HuH-7 (cell line): ENCODE measurements around the gene PLXNB3.
A peak's percentile ranks its signal among the peaks of the same experiment; 100 is the strongest.

Experiments
- DNase-seq: peaks from one replicate; pipeline ENCODE4 v3.0.0; 2011; ENCODE audit warnings: low spot score

The PLXNB3 gene

DNA sequence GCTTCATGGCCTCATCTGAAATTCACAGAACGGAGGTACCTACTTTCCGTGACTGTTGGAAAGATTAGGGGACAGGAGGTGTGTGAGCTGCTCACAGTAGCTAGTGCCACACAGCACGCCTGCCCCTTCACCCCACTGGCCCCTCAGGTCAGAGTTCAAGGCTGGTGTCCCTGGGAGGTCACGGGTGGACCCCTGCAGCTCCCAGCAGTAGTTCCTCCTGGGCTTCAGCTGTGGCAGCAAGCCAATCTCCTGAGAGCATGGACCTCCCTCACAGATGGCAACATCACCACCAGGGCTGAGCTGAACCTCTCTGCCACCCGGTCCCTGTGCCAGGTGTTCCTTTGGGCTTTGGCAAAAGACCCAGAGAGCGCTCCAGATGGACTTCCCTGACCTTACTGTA is 28.3 kb downstream of the PLXNB3 start:
- no peak for DNase-seq

DNA sequence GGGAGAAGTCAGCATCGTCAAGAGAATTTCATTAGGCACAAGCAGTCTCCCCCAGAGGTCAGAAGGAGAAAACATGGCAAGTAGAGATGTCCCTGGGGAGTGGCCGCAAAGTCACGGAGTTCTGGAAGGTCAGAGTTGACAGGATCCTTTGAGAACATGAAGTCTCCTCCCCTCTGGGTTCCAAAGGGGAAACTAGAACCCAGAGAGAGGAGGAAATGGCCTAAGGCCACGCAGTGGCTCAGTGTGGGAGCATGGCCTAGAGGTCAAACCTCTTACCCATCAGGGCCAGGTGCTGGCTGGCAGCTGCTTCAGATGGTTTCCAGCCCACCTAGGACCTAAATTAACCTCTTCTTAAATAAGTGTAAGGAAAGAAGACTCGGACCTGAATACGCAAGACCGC is 29.2 kb downstream of the PLXNB3 start:
- no peak for DNase-seq

DNA sequence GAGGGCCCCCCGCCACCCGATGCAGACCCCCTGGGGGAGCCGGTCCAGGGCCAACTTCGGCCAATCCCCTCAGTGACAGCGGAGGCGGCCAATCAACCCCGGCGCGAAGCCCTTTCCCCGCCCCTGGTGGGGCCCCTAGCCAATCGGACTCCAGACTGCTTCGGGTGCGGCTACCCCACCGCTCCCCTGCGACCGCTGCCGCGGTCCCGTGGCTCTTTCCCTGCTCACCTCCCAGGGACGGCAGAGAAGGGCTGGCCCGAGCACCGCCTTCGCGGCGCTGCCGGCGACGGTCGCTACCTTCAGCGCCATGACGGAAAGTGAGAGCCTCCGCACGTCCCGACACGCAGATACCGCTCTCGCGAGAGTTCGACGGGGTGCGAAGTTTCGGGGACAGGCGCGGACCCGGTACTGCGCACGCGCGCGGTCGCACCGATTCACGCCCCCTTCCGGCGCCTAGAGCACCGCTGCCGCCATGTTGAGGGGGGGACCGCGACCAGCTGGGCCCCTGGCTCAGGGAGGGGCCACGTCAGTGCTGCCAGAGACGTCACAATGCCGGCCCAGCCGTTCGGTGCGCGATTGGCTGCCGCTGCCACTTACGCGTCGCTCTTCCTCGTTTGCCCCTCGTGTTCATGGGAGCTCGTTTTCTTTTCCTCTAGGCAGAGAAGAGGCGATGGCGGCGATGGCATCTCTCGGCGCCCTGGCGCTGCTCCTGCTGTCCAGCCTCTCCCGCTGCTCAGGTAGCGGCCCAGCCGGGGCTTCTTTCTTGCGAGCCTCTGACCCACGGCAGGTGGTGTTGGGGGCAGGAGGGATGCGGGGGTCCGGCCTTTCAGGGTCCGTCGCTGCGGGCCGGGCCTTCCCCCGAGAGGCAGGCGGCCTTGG is 30.2 kb downstream of the PLXNB3 start, which contains the start of the genes IDH3G and SSR4:
Gene IDH3G (minus strand): TSS at position 358 of the 879 bp plus-strand sequence. CDS start 49 bp downstream, at position 309.
Gene SSR4 (plus strand): TSS at position 651 of the 879 bp plus-strand sequence. CDS start 20 bp downstream, at position 671.
- DNase-seq, result peak; percentile 98

DNA sequence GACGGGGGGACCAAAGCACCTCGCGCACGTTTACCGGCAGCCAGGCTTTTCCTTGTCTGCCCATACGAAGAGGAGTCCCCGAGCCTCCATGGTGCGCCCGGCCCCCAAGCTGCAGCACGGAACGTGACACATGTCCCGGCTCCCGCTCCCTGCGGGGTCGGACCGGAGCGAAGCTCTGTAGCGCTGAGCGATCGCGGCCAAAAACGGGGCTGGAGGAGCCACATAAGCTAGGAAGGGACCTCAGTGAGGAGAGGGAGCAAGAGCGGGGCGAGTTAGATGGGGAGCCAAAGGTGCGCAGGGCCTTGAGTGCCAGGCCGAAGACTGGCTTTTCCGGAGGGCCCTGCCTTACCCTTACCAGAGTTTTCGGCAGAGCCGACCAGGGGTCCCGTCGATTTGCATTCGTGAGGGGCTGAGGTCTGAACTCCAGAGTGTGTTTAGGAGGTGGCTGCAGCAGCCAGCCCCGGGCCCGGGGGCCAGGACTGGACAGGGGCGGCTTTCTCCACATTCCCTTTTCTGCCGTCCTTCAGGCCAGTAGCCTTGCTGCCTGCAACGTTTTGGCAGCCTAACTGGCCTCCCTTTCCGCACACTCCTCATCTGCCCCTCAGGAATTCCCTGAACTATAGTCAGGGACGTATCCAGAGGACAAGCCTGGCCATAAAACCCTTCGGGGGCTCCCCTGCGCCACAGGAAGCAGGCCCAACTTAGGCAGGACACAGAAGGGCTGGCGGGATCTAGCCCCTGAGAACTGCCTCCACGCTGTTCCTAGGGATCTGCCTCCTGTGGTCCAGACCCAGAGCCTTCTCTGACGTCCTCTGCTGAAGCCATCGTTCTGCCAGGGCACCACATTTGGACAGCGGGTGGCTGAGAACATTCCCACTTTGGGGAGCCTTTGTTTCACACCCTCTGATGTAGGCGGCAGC is 31.1 kb downstream of the PLXNB3 start:
- no peak for DNase-seq

DNA sequence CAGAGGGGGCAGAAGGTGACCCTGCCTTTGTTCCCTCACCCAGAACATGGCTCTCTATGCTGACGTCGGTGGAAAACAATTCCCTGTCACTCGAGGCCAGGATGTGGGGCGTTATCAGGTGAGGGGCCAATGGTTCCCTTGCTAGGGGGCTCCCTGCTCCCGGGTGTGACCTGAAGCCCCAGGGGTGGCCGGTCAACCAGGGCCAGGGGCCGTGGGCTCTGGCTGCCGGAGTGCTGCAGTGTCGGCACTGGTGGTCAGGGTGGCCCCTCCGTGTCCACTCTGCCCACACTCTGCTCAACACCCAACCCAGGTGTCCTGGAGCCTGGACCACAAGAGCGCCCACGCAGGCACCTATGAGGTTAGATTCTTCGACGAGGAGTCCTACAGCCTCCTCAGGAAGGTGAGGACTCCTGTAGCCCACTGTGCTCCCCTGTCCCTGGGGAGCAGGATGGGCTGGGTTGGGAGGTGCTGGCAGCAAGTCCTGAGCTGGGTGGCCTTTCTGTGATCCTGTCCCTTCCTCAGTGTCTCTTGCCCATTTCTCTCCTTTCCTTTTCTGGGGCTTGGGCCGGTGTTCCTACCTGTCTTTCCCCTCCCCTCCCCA is 33.5 kb downstream of the PLXNB3 start:
- DNase-seq, result no peak

DNA sequence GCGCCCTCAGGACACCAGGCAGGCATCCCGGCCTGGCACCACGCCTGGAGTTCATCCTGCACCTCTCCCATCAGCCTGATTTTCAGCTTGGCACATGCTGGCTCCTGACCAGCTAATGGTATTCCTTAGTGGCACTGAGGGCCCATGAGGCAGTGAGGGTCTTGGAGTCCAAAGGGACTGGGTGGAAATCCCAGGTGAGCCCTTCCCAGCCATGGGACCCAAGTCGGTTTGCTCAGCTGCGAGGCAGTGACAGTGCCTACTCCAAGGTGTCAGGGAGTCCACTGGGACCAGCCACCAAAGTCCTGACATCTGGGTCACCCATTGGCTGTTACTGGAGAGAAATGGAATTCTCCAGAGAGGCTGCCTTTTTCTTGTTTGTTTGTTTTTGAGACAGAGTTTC is 35.3 kb downstream of the PLXNB3 start:
- DNase-seq, result no peak

DNA sequence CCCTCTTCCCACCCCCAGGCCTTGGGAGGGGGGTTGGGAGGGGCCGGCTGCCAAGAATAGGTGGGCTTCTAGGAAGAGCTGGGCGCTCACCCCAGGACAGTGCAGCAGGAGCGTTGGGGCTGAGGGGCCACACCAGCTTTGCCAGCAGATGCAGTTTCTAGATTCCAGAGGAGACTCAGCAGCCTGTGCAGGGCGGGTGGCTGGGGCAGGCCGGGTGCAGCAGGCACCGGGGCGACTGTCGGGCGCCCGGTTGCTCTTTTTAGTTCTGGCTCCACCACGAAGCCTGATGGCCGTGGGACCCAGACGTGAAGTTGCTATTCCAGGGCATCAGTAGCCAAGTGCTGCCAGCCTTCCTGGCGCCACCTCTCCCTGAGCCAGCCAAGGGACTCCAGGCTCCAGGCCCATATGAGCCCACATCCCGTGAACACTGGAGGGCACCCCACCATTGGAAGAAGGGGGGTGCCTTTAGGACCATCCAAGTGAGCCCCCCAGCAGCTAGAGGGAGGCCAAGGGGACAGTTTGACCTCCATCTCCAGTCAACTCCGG is 36.2 kb downstream of the PLXNB3 start:
- no peak for DNase-seq

DNA sequence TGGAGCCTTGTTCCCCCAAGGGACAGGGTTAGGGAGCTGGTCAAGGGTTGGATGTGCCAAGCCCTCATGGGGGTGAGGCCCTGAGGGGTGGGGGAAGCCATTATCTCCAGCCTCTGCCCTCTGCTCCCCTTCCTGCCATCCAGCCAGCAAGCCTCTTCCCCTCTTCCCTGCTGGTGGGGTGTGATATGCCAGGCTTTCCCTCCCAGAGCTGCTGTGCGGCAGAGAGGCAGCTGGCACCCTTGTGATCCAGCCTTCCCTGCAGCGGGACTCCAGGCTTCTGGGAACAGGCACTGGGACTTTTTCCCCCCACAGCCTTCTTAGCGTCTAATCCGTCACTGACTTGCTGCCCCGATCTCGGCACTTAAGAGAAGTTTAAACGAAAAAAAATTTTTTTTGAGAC is 36.7 kb downstream of the PLXNB3 start:
- no peak for DNase-seq

DNA sequence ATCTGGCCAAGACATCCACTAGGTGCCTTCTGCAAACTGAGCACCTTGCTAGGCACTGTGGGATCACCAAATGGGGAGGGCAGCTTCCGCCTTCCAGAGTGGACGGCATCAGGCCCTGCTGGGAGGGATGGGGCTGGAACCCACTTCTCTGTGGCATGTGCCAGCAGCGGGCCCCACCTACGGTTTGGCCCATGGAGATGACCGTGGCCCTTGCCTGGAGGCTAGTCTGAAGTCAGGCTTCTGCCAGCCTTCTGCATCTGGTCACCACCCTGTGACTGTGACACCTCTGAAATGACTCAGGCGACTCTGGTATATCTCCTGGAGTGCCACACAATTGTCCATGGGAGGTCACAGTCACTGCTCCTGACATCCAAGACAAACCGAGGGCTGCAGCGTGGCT is 37.6 kb downstream of the PLXNB3 start:
- no peak for DNase-seq

DNA sequence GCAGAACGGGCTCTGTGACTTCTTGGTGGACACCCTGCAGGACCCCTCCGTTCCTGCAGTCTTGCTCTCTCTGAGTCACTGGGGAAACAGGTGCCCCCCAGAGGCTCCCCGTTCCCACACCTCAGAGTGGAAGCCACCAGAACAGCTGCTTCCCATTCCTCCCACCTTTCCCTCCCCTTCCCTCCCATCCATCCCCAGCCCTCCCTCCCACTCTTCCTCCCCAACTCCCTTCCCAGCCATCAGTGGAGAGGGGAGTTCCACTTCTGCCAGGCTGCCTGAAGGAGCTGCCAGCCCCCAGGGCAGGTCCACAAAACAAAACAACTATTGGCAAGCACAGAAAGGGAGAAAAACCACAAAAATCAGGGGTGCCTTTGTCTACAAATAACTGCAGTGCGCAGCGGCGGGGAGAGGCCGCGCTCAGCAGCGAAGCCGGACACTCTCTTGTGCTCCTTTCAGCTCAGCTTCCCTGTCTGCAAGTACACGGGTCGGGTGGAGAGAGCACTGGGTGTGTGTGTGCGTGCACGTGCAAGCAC is 38.5 kb downstream of the PLXNB3 start:
- DNase-seq, result no peak

DNA sequence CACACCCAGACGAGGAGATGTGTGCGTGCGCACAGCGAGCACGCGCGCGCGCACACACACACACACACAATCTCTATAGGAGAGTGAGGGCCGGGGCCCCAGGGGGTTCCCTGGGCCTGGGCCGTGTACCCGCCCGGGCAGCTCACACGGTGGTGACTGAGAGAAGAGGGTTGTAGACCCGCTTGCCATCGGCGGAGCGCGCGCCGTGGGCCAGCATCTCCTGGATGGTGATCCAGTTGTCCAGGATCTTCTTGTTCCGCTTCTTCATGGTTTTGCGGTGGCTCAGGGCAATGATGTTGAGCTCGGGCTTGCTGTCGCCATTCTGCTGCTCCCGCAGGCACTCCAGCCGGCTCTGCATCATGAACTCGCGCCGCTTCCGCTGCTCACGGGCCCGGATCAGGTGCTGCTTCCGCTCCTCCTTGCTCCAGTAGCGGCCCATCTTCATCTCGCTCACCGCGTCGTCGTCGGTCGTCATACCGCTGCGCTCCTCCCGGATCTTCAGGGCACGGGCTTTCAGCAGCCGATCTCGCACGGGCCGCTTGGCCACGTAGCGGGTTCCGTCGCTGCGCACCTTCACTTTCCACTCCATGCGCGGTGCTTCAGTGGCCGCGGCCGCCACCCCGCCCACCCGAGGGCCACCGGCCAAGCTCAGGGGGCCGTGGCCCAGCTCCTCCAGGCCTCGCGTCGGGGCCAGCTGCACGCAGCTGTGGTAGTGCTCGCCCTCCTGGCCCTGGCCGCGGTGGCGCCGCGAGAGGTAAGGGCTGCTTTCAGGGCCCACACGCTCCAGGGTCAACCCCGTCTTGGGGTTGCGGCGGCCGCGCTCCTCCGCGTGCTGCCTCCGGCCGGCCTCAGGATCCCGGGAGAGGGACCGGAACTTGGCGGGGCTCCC is 39.4 kb downstream of the PLXNB3 start:
- DNase-seq, result no peak

DNA sequence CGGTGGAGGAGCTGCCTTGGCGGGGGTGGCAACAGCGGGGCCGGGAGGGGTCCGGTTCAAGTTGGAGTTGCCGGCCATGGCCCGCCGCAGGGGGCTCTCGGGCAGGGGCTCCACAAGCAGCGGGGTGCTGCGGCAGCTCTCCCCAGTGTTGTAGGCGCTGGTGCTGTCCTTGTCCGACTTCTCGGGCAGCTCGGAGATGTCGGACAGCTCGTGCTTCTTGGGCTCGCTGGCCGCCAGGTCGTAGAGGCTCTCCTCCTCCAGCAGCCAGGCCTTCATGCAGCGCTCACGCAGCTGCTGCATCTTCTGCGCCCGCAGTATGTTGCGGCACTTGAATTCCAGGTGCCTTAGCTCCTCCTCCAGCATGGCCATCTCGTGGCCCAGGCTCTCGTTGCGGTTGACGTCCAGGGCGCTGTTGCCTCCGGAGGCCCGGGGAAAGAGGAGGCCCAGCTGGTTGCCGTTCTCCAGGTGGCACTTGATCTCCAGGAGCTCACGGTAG is 40.1 kb downstream of the PLXNB3 start:
- no peak for DNase-seq

DNA sequence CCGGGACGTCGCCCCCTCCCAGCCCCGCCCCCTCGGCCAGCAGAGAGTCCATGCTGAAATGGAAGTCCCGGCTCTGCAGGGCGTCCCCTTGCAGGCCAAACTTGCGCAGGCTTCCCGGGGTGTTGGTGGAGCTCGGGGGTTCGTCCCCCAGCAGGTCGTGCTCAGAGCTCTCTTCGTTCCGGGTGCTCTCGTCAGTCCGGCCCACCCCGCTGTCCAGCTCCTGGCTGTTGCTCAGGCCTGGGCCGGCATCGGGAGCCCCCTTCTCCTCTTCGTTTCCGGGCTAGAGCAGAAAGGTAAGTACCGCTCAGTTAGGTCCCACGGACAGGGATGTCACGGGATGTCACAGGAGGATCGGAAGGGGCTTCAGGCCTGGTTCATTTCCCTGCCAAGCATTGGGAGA is 40.6 kb downstream of the PLXNB3 start:
- no peak for DNase-seq

DNA sequence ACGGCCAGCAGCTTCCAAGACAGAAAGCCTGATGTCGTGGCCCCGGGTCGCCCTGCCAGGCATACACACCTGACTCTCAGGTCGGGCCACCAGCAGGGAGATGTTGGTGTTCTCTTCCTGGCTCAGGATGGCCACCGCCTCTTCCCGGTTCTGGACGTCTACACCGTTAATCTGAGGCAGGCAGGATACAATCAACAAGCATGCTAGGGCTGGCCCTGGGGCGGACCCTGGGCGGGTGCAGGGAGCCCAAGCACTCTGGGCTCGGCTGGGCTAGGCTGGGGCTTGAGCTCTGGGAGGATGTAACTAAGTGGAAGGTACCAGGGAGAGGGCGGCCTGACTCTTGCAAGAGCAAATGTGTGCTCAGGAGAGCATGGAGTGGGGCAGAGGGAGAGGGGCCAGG is 41.4 kb downstream of the PLXNB3 start:
- DNase-seq, result no peak

DNA sequence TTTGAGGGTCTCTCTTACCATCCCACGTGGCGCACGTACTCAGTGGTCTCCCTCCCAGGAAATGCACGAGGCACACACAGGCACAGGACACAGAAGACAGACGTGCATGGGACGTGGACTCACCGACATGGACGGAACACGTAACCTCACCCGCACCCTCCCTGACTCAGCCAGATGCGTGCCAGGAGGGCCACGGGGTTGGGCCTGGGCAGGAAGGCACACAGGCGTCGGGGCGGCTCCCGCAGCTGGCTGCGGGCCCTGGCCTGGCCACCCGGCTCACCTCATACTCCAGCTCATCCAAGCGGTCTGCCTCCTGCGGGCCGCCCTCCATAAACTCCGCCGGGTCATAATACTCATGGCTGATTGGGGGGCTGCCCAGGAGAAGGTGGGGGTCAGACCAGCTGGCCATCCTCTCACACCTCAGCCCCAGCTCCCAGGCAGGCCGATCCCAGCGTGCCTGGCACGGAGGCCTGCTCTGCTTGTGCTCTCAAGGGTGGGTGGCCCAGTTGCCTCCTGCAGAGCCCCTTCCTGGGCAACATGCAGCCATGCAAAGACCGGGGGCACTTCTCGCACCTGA is 43.0 kb downstream of the PLXNB3 start:
- no peak for DNase-seq

DNA sequence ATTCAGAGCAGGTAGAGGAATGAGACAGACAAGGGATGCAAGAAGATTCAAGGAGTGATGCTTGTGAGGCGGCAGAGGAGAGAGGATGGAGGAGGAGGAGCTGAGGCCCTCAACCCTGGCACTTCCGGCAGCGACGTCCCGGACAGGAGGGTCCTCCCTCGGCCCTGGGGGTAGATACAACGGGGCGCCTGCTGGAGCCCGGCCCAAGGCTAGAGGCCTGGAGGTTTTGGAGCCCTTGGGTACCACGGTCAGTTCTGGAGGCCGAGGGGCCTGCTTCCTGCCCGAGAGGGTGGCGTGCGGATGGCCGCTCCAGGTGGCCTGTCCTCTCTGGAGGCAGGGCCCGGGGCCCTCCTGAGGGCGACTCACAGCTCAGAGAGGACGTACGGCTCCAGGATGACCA is 43.9 kb downstream of the PLXNB3 start:
- DNase-seq, result no peak

DNA sequence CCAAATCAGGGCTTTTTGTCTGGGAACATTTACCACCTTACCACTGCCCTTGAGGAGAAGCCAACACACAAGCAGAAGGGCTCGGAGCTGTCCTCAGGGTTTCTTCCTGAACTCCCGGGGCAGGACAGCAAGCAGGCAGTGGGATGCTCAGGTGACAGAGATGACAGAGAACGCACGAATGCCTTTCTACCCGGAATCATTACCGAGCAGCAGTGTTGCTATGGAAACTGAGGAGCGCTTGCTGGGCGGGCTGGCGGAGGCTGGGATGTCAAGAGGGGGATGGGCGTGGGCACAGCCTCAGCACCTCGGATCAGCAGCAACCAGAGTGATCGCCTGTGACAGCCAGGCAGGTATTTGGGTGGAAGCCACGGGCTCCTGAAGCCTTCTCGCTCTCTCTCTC is 48.2 kb downstream of the PLXNB3 start:
- no peak for DNase-seq

DNA sequence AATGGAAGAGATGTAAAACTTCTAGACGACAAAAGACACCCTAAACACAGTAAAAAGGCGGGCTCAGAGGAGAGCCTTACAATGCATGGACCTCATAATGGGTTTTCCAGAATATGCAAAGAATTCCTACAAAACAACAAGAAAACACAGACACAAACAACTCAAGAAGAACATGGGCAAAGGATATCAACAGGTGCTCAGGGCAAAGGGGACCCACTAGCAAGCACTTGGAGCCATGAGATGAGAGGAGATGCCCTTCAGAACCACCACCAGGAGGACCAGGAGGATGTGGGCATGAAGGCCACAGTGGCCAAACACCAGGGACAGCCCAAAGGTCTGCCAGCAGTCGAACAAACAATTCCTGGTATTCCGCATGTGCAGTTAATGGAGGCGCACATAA is 49.1 kb downstream of the PLXNB3 start:
- DNase-seq, result no peak

DNA sequence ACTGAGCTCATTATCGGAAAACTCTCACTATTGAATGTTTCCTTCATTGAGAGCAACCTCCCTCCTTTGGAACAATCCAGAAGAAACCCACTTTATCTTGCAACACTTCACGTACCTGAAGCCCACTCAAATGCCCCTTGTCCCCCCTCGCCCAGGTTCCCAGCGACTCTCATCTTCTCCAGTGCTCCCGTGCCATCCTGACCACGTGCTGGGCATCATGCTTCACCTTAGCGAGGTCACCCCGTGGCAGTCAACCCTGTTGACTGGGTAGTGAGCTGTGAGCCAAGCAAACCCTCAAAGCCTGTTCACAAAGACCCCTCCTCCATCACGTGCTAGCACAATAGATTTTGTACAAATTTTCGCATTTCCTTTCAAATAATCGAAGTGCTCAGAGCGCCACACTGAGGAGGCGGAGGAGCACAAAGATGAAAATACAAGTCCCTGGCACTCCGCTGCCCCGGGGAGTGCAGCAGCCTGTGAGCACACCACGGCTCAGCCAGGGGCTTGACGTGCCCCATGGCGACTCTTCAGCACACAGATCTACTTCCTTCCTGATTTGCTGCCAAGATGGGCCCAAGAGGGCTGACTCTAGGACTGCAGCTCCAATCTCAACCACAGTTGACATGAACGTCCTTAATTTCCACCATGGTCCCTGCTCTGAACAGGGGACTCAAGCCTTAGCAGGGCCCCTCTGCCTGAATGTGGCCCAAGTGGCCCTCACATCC is 50.7 kb downstream of the PLXNB3 start:
- no peak for DNase-seq
